Mucosa of descending colon (tissue), 3 donors: Measurements from ENCODE around the gene PFKFB3. TPM values are rescaled to one million over a fixed set of nuclear protein-coding genes. Genes with fewer than 3 reads are reported as not detected.

Source experiments
- ATAC-seq: fragments of 200-7000 bp; cut with Tn5 transposase; one replicate; pipeline ENCODE4 v1.9.1; 2020; ENCODE audit warnings: mild to moderate bottlenecking, moderate library complexity
- DNase-seq, 3 donors: peaks; one replicate each; pipeline ENCODE4 v3.0.0-alpha.2; 2020
- H3K36me3 ChIP-seq: fragments of 200-600 bp; one replicate; pipeline ENCODE4 v1.8.0; 2021; ENCODE audit warnings: low read depth, mild to moderate bottlenecking
- H3K4me1 ChIP-seq: fragments of 200-600 bp; one replicate; pipeline ENCODE4 v1.8.0; 2021; ENCODE audit warnings: low read depth, mild to moderate bottlenecking
- H3K4me3 ChIP-seq: fragments of 200-600 bp; one replicate; pipeline ENCODE4 v1.8.0; 2021; ENCODE audit warnings: mild to moderate bottlenecking
- H3K9me3 ChIP-seq: fragments of 200-600 bp; one replicate; pipeline ENCODE4 v1.8.0; 2021; ENCODE audit warnings: mild to moderate bottlenecking
- CTCF ChIP-seq: fragments of 200-600 bp; IDR thresholded peaks from one replicate; pipeline ENCODE4 v1.8.0; 2022; ENCODE audit warnings: antibody characterized with exemption, mild to moderate bottlenecking
- intact Hi-C, 2 donors: fragments of 100-400 bp; cut with DNase I in 1 of 2; cut with micrococcal nuclease in 1 of 2; formaldehyde crosslinking; loops; one replicate each; pipeline versions ENCODE4 v1.11.0 to v1.11.1; 2022; cut with DNase I, micrococcal nuclease
- total RNA-seq, 3 donors: library from RNA; stranded (reverse); fragmentation: NEBNext Ultra II Directional in 2 of 3; extraction: Animal tissue kit (Norgen Biotek cat#: 25700) in 2 of 3; gene quantifications; one replicate each; pipeline versions ENCODE4 v1.2.1 to v1.2.4, GENCODE V29; 2021 to 2023
- donor health status: DM: no; HTN: no; CAD: no; lungs with moderate emphysema.
- donor health status: DM: no; HTN: no; CAD: no.
- donor health status: DM: no; HTN: yes; CAD: no.

Gene PFKFB3
- total RNA-seq, 3 donors from 2014 or later = 19.3 to 39.0 (median 21.7) TPM

GRCh38 chr10:6219494-6219836 lies 16.7 kb downstream of the PFKFB3 start:
- Histone ChIP-seq H3K4me3 (no peak overlapping the region), H3K4me1 (no peaks in the 10 kb centered on the region), H3K9me3 (no peaks in the 10 kb centered on the region), H3K36me3 (no peaks in the 10 kb centered on the region)
- intact Hi-C loops = no loop called here
- no peak for ATAC-seq
- no peak for TF ChIP-seq CTCF
- no peak for DNase-seq

- no peak for ATAC-seq
- intact Hi-C loops = no loop called here
- no peak for DNase-seq
- H3K36me3 ChIP-seq = no peaks in the 10 kb centered on the region
- H3K4me1 ChIP-seq = no peaks in the 10 kb centered on the region
- H3K9me3 ChIP-seq = no peaks in the 10 kb centered on the region
- no peak for TF ChIP-seq CTCF
- H3K4me3 ChIP-seq = no peak overlapping the region
Measured at GRCh38 chr10:6220418-6221191, 17.9 kb downstream of the PFKFB3 start.

- DNase-seq (no peak), ATAC-seq (no peak)
- Histone ChIP-seq H3K4me3 (no peak overlapping the region), H3K9me3 (no peaks in the 10 kb centered on the region), H3K36me3 (no peaks in the 10 kb centered on the region), H3K4me1 (no peaks in the 10 kb centered on the region)
- intact Hi-C loops = no loop called here
- TF ChIP-seq CTCF = no peak
Measured at GRCh38 chr10:6221192-6221940, 18.6 kb downstream of the PFKFB3 start.

- intact Hi-C loops = no loop called here
- no peaks in the 10 kb centered on the region for H3K4me1 ChIP-seq
- no peak overlapping the region for H3K4me3 ChIP-seq
- no peak for TF ChIP-seq CTCF
- H3K9me3 ChIP-seq = no peaks in the 10 kb centered on the region
- peaks cover 3% of the 10 kb centered on the region for H3K36me3 ChIP-seq
- DNase-seq (no peak), ATAC-seq (no peak)
Measured at GRCh38 chr10:6221971-6222751, 19.4 kb downstream of the PFKFB3 start.

- no peak for ATAC-seq
- intact Hi-C loops = no loop called here
- no peak overlapping the region for H3K4me3 ChIP-seq
- no peak for DNase-seq
- TF ChIP-seq CTCF = no peak
- H3K36me3 ChIP-seq = peaks cover 3% of the 10 kb centered on the region
- no peaks in the 10 kb centered on the region for H3K9me3 ChIP-seq
- no peaks in the 10 kb centered on the region for H3K4me1 ChIP-seq
Measured at GRCh38 chr10:6222755-6223154, 20.0 kb downstream of the PFKFB3 start.
